Heart right ventricle (tissue), 16 donors: Measurements from ENCODE around the gene FUS. TPM values are rescaled to one million over a fixed set of nuclear protein-coding genes. Genes with fewer than 3 reads are reported as not detected.

Experiments used
- ATAC-seq, 8 donors: fragments of 200-7000 bp; cut with Tn5 transposase; one replicate each; pipeline ENCODE4 v1.9.1; 2020; ENCODE audit warnings: mild to moderate bottlenecking in 8 of 8, moderate library complexity in 8 of 8, moderate number of reproducible peaks in 1 of 8
- DNase-seq, 2 donors: peaks; one replicate each; pipeline ENCODE4 v3.0.0-alpha.2; 2020
- H3K27ac ChIP-seq, 10 donors: fragments of 200-600 bp; sonication (generic) in 2 of 10; one replicate each; pipeline versions ENCODE4 v1.5.0 to v1.8.0; 2020 to 2022; ENCODE audit warnings: mild to moderate bottlenecking in 3 of 10
- H3K27me3 ChIP-seq, 7 donors: fragments of 200-600 bp; one replicate each; pipeline ENCODE4 v1.8.0; 2021 to 2022; ENCODE audit warnings: mild to moderate bottlenecking in 2 of 7
- H3K36me3 ChIP-seq, 9 donors: fragments of 200-600 bp; sonication (generic) in 1 of 9; one replicate each; pipeline versions ENCODE4 v1.5.0 to v1.8.0; 2020 to 2022; ENCODE audit warnings: mild to moderate bottlenecking in 2 of 9
- H3K4me1 ChIP-seq, 9 donors: fragments of 200-600 bp; sonication (generic) in 1 of 9; one replicate each; pipeline versions ENCODE4 v1.5.0 to v1.8.0; 2020 to 2022; ENCODE audit warnings: mild to moderate bottlenecking in 4 of 9
- H3K4me3 ChIP-seq, 10 donors: fragments of 200-600 bp; sonication (generic) in 2 of 10; one replicate each; pipeline versions ENCODE4 v1.5.0 to v1.8.0; 2020 to 2022; ENCODE audit warnings: mild to moderate bottlenecking in 7 of 10, moderate library complexity in 2 of 10
- H3K9me3 ChIP-seq, 11 donors: fragments of 200-600 bp in 10 of 11; sonication (generic) in 2 of 11; one replicate each; pipeline versions ENCODE4 v1.5.0 to v1.8.0; 2013 to 2022; ENCODE audit warnings: mild to moderate bottlenecking in 2 of 11, control low read depth in 1 of 11, moderate library complexity in 1 of 11
- CTCF ChIP-seq, 9 donors: fragments of 200-600 bp; sonication (generic) in 2 of 9; IDR thresholded peaks; one replicate each; pipeline versions ENCODE4 v1.5.0 to v1.8.0; 2021 to 2022; ENCODE audit warnings: antibody characterized with exemption in 9 of 9, mild to moderate bottlenecking in 5 of 9, moderate library complexity in 1 of 9
- WGBS, 2 donors: extraction: QIAGEN DNeasy Blood & Tissue Kit; methylation state at CpG; one replicate each; pipeline ENCODE4 v1.1.7; 2013; ENCODE audit warnings: inconsistent platforms in 1 of 2; 5-methylcytosine and 5-hydroxymethylcytosine counted together
- intact Hi-C, 10 donors: fragments of 100-400 bp; cut with DNase I; formaldehyde crosslinking; loops; one replicate each; pipeline versions ENCODE4 v1.11.1 to v1.14.2; 2022
- long read RNA-seq, 3 donors: library from polyadenylated mRNA; unstranded; transcript quantifications; one replicate each; pipeline ENCODE4 v2.0.0, GENCODE V29; 2020 to 2021
- polyA plus RNA-seq, 2 donors: library from polyadenylated mRNA; stranded (reverse); fragments of 200-250 nt; gene quantifications; one replicate each; pipeline ENCODE4 v1.2.3, GENCODE V29; 2013
- total RNA-seq, 10 donors: library from RNA; stranded (reverse); fragmentation: NEBNext Ultra II Directional in 3 of 10; extraction: Animal tissue kit (Norgen Biotek cat#: 25700) in 3 of 10; gene quantifications; one replicate each; pipeline versions ENCODE4 v1.2.1 to v1.2.4, GENCODE V29; 2021 to 2023
- donor health status: Arrhythmogenic right ventricular cardiomyopathy.
- donor health status: ischemic (EF 13 %, LVEDD 7.1; RV severe dilation, severe dysfunction).
- donor health status: healthy with polysubstance abuse.
- donor health status: DM: no; HTN: yes; CAD: no.
- donor health status: DM: no; HTN: no; CAD: no.
- donor health status: ischemic (EF 25% LVEDD 6.9; RV normal size, moderate dysfunction).
- donor health status: ischemic (EF 25% LVEDD 5.7; RV mildly dilated, moderate dysfunction).
- donor health status: healthy.
- donor health status: DM: yes; HTN: yes; CAD: no.
- donor health status: Ischemic cardiomyopathy.
- donor health status: ischemic (EF 35%, LVEDD 5.7; RV mildly dilated, moderate dysfunction).
- donor health status: nonischemic (EF 11% LVEDD 7.7; RV severe dilation, severe dysfunction).
- donor health status: DM: yes; HTN: yes; CAD: no.
- donor health status: PGD.
- donor health status: ischemic (EF 29% LVEDD 5.4; RV normal size, mild dysfunction).
- donor health status: nonischemic (EF 23%, LVEDD 6.1; RV moderate dilation, normal function).

FUS gene
- 100 to 1,000 TPM; 127 to 174 (median 140) TPM for total RNA-seq
- 100 to 1,000 TPM; 116 to 240 TPM for polyA plus RNA-seq
- long read RNA-seq, donor 1, full-length matches to known transcripts = 65 of 81 reads
- long read RNA-seq, donor 1, partial matches to known transcripts = 14 of 81 reads
- long read RNA-seq, donor 1, other reads (novel, unspliced or antisense) = 2 of 81 reads
- long read RNA-seq, donor 2, full-length matches to known transcripts = 84 of 120 reads
- long read RNA-seq, donor 2, partial matches to known transcripts = 30 of 120 reads
- long read RNA-seq, donor 2, other reads (novel, unspliced or antisense) = 6 of 120 reads
- long read RNA-seq, donor 3, full-length matches to known transcripts = 86 of 104 reads
- long read RNA-seq, donor 3, partial matches to known transcripts = 12 of 104 reads
- long read RNA-seq, donor 3, other reads (novel, unspliced or antisense) = 6 of 104 reads

- Histone ChIP-seq H3K27me3 (no peaks in the 10 kb centered on the region), H3K27ac (peak within 1 kb of the TSS; percentile 89 to 99 (median 94)), H3K4me1 (peaks cover 10 to 57% (median 42%) of the 10 kb centered on the region in 9 donors), H3K4me3 (peak within 1 kb of the TSS; percentile 71 to 94 (median 83)), H3K36me3 (peaks cover 0 to 31% (median 20%) of the 10 kb centered on the region in 9 donors), H3K9me3 (no peaks in the 10 kb centered on the region)
- peak; percentile 90 to 92 for DNase-seq
- intact Hi-C loops = loop anchor here in 6 of 10 donors (2.0 to 10.0 kb wide), 7 partner anchors 37 to 275 kb away; partner anchors contain the start of genes ARMC5 (in 3 of the 6), ZNF843 (in 3 of the 6), KAT8 (in 1 of the 6) and ZNF646 (in 1 of the 6)
- ATAC-seq = peak; percentile 84 to 93 (median 90)
- 0% methylated on average over 69 of the region's 69 CpGs for WGBS, 2 donors
- no peak for TF ChIP-seq CTCF (IDR thresholded peaks at IDR 0.05)
Measured at GRCh38 chr16:31179747-31180459, at the start of gene FUS. Gene FUS, plus strand, starts transcription at chr16:31180139. Its CDS starts 76 bp downstream, at chr16:31180215.

GRCh38 chr16:31130336-31130891 lies 49.5 kb upstream of the FUS start:
- Histone ChIP-seq H3K27ac (peak overlapping the region in 6 of 10 donors; percentile 58 to 97 (median 76)), H3K36me3 (peaks cover 0 to 74% (median 47%) of the 10 kb centered on the region in 9 donors), H3K4me1 (peaks cover 3 to 63% (median 40%) of the 10 kb centered on the region in 9 donors), H3K4me3 (peak overlapping the region in 1 of 10 donors; percentile 18), H3K9me3 (no peaks in the 10 kb centered on the region), H3K27me3 (no peaks in the 10 kb centered on the region)
- WGBS, 2 donors = 87 to 94% methylated on average over 10 of the region's 10 CpGs
- ATAC-seq (peak in 1 of 8 donors; percentile 16), DNase-seq (peak in 1 of 2 donors; percentile 23)
- no peak for TF ChIP-seq CTCF (IDR thresholded peaks at IDR 0.05)
- intact Hi-C loops = no loop called here

- no peak for TF ChIP-seq CTCF (IDR thresholded peaks at IDR 0.05)
Measured at GRCh38 chr16:31130899-31131298, 49.0 kb upstream of the FUS start.

GRCh38 chr16:31131416-31131815 lies 48.5 kb upstream of the FUS start:
- Histone ChIP-seq H3K27me3 (no peaks in the 10 kb centered on the region), H3K27ac (peak overlapping the region in 1 of 10 donors; percentile 97), H3K4me1 (peaks cover 3 to 63% (median 40%) of the 10 kb centered on the region in 9 donors), H3K36me3 (peaks cover 0 to 68% (median 44%) of the 10 kb centered on the region in 9 donors), H3K9me3 (no peaks in the 10 kb centered on the region), H3K4me3 (no peak overlapping the region)
- DNase-seq (no peak), ATAC-seq (no peak)
- WGBS, 2 donors = 92 to 94% methylated on average over 11 of the region's 11 CpGs
- intact Hi-C loops = no loop called here
- TF ChIP-seq CTCF (IDR thresholded peaks at IDR 0.05) = no peak

More at GRCh38 chr16:31130899-31131298, 49.0 kb upstream of the FUS start:
- Histone ChIP-seq H3K4me3 (no peak overlapping the region), H3K9me3 (no peaks in the 10 kb centered on the region), H3K27ac (peak overlapping the region in 1 of 10 donors; percentile 97), H3K36me3 (peaks cover 0 to 69% (median 47%) of the 10 kb centered on the region in 9 donors), H3K4me1 (peaks cover 3 to 63% (median 40%) of the 10 kb centered on the region in 9 donors), H3K27me3 (no peaks in the 10 kb centered on the region)
- DNase-seq (no peak), ATAC-seq (no peak)
- intact Hi-C loops = no loop called here
- WGBS, 2 donors = 75 to 84% methylated on average over 6 of the region's 6 CpGs
